ENCODE measurements around the gene CD74.

Gene CD74

GRCh38 chr5:150394912-150395687, 17.6 kb downstream of the CD74 start:
- no peak for DNase-seq

- DNase-seq = no peak
These were observed 18.6 kb downstream of the CD74 start for GRCh38 chr5:150394131-150394530.

GRCh38 chr5:150393096-150393645, 19.5 kb downstream of the CD74 start:
- no peak for DNase-seq

GRCh38 chr5:150392680-150393079, 20.0 kb downstream of the CD74 start:
- DNase-seq = no peak

- DNase-seq = no peak
These were observed 20.7 kb downstream of the CD74 start for GRCh38 chr5:150391986-150392385.

DNA sequence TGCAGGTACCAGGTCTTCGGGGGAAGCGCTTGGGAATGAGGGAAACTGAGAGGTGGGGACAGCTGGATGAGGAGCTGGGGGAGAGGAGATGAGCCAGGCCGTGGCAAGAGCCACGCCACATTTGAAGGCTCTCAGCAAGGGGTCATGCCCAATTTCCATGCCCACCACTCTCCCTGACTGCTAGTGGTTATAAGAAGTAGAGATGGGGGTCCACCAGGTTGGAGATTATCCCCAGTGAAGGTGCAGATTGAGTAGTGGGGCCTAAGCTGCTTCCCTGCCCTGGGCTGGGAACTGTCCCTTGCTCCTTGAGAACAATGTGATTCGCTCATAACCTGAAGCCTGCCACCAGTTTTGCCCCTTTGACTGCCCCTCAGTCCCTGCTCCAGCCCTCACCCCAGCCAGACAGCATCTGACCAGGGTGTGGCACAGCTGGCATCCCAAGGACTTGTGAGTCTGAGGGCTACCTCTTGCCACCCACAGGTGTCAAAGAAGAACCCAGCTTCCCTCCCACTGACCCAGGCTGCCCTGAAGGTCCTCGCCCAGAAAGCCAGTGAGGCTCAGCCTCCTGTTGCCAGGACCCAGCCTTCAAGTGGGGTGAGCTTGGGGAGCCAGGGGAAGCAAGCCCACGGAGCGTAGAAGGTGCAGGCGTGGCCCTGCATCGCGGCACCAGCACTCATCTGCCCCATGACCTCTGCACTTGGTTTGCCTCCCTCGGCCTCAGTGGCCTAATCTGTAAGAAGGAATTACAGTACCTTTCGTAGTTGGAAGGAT, 21.5 kb downstream of the CD74 start:
- no peak for DNase-seq

- DNase-seq = no peak
These were observed 23.0 kb downstream of the CD74 start for GRCh38 chr5:150389531-150390266.

GRCh38 chr5:150386024-150386855, 26.5 kb downstream of the CD74 start:
- DNase-seq = no peak

GRCh38 chr5:150384701-150385100, 28.0 kb downstream of the CD74 start:
- DNase-seq = no peak

DNA sequence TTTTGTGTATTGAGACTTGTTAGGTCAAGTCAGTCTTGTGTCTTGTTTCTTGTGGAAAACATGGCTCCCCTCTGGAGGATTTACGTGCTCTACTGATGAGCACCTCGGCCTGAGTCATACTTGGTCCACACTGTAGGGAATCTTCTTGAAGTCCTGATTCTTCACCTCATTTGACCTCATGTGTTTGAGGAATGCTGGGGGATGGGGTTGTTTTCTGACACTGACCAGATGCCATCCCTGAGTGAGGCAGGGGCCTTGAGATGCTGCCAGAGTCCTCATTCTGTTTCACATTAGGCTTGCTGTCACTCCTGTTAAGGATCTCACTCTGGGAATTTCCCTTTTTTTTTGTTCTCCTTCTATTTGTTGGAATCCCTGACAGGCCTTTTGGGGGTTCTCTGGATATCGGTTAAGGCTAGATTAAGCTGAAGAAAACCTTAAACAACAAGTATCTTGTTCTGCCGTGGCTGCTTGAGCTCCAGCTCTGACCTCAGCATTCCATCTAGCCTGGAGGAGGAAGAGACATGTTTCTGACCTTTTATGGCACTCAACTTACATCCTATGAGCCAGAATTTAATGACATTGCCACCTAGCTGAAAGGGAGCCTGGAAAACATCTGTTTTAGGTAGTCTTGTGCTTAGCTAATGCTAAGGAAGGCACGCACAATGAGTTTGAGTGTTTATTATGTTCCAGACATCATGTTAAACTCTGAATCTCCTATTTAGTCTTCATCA, 34.6 kb downstream of the CD74 start:
- no peak for DNase-seq

DNA sequence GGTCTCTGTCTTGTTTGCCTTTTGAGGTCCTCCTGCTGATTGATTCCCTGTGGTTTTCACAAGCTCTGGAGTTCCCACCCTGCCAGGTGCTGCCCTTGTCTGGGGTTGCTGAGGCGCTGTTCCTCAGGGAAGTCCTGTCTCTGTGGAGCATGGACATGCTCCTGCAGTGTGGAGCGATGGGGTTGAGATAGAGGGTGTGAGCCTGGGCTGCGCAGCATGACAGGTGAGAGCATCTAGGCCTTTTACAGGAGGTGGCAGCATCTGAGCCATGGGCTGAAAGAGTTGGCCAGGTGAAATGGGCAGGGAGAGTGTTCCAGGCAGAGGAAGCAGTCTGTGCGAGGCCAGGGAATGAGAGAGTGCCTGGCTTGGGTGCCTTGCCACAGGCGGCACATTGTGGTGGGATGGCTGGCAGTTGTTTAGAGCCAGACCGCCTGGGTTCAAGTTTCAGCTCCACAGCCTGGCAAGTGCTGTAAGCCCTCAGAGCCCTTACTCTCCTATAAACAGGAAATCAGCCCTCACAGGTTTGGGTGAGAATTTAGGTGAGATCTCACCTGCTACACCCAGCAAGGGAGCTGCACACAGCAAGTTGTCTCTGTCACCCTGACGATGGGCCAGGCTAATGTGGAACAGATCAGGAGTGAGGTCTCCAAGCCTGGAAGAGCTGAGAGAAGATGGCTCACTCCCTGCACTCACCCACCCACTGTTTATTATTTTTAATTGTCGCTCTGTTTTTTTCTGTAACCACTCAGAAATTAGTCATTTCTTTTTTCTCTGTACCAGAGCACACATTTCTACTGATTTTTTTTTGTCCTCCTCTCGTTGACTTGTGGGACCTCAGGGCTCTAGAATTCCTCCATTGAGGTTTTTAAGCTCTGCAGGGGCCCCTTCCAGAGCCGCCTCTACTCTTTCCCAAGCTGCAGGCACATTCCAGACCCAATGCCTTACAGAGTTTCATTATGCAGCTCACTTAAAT, 35.6 kb downstream of the CD74 start:
- no peak for DNase-seq

DNA sequence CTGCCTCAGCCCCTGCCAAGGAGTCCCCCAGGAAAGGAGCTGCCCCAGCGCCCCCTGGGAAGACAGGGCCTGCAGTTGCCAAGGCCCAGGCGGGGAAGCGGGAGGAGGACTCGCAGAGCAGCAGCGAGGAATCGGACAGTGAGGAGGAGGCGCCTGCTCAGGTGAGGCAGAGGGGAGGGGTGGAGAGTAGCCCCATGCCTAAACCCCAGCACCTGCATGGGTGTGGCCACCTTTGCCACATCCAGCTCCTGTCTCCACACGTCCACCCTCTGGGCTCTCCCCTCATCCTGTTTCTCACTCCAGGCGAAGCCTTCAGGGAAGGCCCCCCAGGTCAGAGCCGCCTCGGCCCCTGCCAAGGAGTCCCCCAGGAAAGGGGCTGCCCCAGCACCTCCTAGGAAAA, 38.1 kb downstream of the CD74 start:
- no peak for DNase-seq

- no peak for DNase-seq
These were observed 40.1 kb downstream of the CD74 start for GRCh38 chr5:150372639-150373038.

DNA sequence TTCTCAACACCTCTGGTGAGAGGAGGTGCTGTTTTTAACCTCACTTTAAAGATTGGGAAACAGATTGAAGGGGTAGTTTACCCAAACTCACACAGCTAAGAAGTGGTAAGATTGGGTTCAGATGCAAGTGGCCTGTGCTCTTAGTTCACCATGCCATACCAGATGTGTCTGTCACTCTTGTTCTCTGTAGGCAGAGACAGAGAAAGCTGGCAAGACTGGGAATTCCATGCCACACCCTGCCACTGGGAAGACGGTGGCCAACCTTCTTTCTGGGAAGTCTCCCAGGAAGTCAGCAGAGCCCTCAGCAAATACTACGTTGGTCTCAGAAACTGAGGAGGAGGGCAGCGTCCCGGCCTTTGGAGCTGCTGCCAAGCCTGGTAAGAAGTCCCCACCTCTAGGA, 44.2 kb downstream of the CD74 start:
- no peak for DNase-seq

DNA sequence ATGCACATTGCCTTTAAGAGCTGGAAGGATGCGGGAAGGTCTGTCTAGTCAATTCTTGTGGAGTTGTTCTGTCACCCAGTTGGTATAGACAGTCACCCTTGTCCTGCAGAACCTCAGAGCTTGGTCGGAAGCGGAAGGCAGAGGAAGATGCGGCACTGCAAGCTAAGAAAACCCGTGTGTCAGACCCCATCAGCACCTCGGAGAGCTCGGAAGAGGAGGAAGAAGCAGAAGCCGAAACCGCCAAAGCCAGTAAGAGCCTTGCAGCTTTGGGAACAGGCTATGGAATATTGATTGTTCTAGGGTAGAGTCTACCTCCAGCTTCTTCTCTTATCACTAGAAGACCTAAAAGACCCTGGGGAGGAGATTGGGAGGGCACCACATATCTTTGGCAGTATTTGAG, 48.7 kb downstream of the CD74 start:
- DNase-seq = no peak

- DNase-seq = no peak
These were observed 49.5 kb downstream of the CD74 start for GRCh38 chr5:150363185-150363584.

GRCh38 chr5:150361301-150361700, 51.4 kb downstream of the CD74 start:
- no peak for DNase-seq

- DNase-seq = no peak
These were observed 54.2 kb downstream of the CD74 start for GRCh38 chr5:150358261-150359095.

Measured in NCI-H1092 (cell line).